Mucosa of descending colon (tissue), 3 donors: ENCODE results near the gene DES. TPM values are rescaled to one million over a fixed set of nuclear protein-coding genes. Genes with fewer than 3 reads are reported as not detected.
"Not testable (repeated sequence)": the region's sequence is repeated elsewhere in the genome, so short reads cannot be mapped to it uniquely, and the experiment has no call there.

Source experiments
- ATAC-seq: fragments of 200-7000 bp; cut with Tn5 transposase; one replicate; pipeline ENCODE4 v1.9.1; 2020; ENCODE audit warnings: mild to moderate bottlenecking, moderate library complexity
- DNase-seq, 3 donors: peaks; one replicate each; pipeline ENCODE4 v3.0.0-alpha.2; 2020
- H3K36me3 ChIP-seq: fragments of 200-600 bp; one replicate; pipeline ENCODE4 v1.8.0; 2021; ENCODE audit warnings: low read depth, mild to moderate bottlenecking
- H3K4me1 ChIP-seq: fragments of 200-600 bp; one replicate; pipeline ENCODE4 v1.8.0; 2021; ENCODE audit warnings: low read depth, mild to moderate bottlenecking
- H3K4me3 ChIP-seq: fragments of 200-600 bp; one replicate; pipeline ENCODE4 v1.8.0; 2021; ENCODE audit warnings: mild to moderate bottlenecking
- H3K9me3 ChIP-seq: fragments of 200-600 bp; one replicate; pipeline ENCODE4 v1.8.0; 2021; ENCODE audit warnings: mild to moderate bottlenecking
- CTCF ChIP-seq: fragments of 200-600 bp; IDR thresholded peaks from one replicate; pipeline ENCODE4 v1.8.0; 2022; ENCODE audit warnings: antibody characterized with exemption, mild to moderate bottlenecking
- intact Hi-C, 2 donors: fragments of 100-400 bp; cut with DNase I in 1 of 2; cut with micrococcal nuclease in 1 of 2; formaldehyde crosslinking; loops; one replicate each; pipeline versions ENCODE4 v1.11.0 to v1.11.1; 2022; cut with DNase I, micrococcal nuclease
- total RNA-seq, 3 donors: library from RNA; stranded (reverse); fragmentation: NEBNext Ultra II Directional in 2 of 3; extraction: Animal tissue kit (Norgen Biotek cat#: 25700) in 2 of 3; gene quantifications; one replicate each; pipeline versions ENCODE4 v1.2.1 to v1.2.4, GENCODE V29; 2021 to 2023
- donor health status: DM: no; HTN: no; CAD: no; lungs with moderate emphysema.
- donor health status: DM: no; HTN: no; CAD: no.
- donor health status: DM: no; HTN: yes; CAD: no.

Gene DES
- total RNA-seq, 3 donors from 2014 or later: 65.4 to 4,715 (median 359) TPM

DNA sequence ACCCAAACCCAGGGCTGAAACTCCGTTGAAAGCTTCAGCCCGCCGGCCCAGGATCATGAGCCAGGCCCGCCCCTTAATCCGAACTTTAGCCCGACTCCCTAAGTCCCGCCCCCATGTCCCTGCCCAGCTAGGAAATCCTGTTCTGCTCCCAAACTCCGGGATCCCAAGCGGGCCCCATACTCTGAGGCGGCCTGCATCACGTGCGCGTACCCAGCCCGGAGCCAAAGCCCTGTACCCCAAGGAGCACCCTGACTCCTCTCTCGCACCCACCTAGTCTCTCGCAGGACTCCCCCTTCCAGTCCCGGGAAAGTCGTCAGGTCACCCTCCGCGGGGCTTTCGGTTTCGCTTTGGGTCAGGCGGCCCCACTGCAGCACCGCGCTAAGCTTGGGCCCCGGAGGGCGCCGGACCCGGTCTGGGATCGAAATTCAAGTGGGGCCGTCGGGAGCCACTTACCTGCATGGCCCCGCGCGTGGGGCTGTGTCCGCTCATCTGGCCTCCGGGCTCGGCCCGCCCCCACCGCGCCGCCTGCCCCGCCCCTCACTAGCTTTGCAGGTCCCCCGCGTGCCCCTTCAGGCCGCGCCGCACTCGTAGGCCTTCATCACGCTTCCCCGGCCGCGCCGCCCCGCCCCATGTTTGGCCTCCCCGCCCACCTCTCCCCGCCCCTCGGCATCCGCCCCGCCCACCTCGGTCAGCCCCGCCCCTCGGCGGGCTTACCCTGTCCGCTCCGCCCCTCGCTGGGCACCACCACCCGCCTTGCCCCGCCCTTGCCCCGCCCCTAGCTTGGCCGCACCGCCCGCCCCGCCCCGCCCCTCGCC is 30.7 kb upstream of the DES start, which contains the start of gene DNPEP:
Gene DNPEP, minus strand, starts transcription at position 607 of the 815 bp plus-strand sequence. Its CDS starts 118 bp downstream, at position 489.
- ATAC-seq: peak; percentile 81
- H3K4me3 ChIP-seq: peak within 1 kb of the TSS; percentile 67

DNA sequence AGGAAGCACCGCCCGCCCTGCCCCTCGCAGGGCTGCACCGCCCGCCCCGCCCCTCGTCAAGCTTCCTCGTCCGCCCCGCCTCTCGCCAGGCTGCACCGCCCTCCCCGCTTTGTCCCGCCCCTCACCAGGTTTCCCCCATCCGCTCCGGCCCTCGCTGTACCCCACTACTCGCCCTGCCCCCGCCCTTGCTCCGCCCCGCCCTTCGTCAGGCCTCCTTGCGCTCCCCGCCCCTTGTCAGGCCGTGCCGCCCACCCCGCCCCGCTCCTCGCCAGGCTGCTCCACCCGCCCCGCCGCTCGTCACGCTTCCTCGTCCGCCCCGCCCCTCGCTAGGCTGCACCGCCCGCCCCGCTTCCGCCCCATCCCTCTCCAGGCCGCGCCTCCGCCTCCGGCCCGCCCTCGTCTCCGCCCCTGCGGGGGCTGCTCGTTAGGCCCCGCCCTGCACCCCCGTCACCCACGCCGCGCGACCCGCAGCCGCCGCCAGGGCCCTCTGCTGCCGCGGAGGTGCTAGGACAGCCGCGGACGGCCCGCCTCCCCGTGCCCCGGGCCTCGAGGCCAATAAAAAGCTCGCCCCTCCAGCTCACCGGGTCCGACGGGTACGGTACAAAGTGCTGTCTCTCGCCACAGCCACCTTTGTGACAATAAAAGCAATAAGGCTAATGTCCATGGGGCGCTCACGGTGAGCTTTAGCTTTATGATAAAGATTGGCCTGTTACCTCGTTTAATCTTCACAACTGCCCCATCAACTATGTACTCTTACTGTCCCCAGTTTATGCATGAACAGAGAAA is 29.9 kb upstream of the DES start:
- intact Hi-C loops: no loop called here
- H3K9me3 ChIP-seq: no peaks in the 10 kb centered on the region
- DNase-seq (peak; percentile 98 to 99 (median 99)), ATAC-seq (peak; percentile 84)
- peak; percentile 67 for TF ChIP-seq CTCF
- peaks cover 15% of the 10 kb centered on the region for H3K4me1 ChIP-seq
- H3K4me3 ChIP-seq: no peak overlapping the region
- peaks cover 8% of the 10 kb centered on the region for H3K36me3 ChIP-seq

More for the DNA sequence above, 30.7 kb upstream of the DES start, which contains the start of gene DNPEP:
- Histone ChIP-seq H3K36me3 (peaks cover 8% of the 10 kb centered on the region), H3K4me1 (peaks cover 15% of the 10 kb centered on the region), H3K9me3 (no peaks in the 10 kb centered on the region)
- DNase-seq: peak; percentile 94 to 98 (median 95)
- intact Hi-C loops: no loop called here
- TF ChIP-seq CTCF: no peak

- Histone ChIP-seq H3K36me3 (peaks cover 8% of the 10 kb centered on the region), H3K9me3 (no peaks in the 10 kb centered on the region), H3K4me3 (no peak overlapping the region), H3K4me1 (peaks cover 15% of the 10 kb centered on the region)
- no peak for TF ChIP-seq CTCF
- intact Hi-C loops: no loop called here
- DNase-seq (no peak), ATAC-seq (no peak)
These were observed 29.3 kb upstream of the DES start for GRCh38 chr2:219388907-219389156.

DNA sequence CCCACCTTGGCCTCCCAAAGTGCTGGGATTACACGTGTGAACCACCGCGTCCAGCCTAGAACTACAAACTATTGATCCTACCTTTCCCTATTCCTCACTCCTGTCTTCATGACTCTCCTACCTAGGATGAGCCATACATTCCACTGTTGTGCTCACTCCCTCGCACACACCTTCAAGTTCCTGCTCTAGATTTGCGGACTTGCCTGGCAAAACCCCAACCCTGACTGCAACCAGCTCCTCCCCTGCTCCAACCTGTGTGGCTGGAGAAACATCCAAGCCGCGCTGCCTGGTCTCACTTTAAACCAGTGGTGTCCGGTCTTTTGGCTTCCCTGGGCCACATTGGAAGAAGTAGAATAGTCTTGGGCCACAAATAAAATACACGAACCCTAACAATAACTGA is 25.4 kb upstream of the DES start:
- Histone ChIP-seq H3K36me3 (peaks cover 3% of the 10 kb centered on the region), H3K9me3 (no peaks in the 10 kb centered on the region), H3K4me1 (peaks cover 7% of the 10 kb centered on the region), H3K4me3 (no peak overlapping the region)
- DNase-seq: no peak
- ATAC-seq: no peak
- no peak for TF ChIP-seq CTCF
- intact Hi-C loops: no loop called here

DNA sequence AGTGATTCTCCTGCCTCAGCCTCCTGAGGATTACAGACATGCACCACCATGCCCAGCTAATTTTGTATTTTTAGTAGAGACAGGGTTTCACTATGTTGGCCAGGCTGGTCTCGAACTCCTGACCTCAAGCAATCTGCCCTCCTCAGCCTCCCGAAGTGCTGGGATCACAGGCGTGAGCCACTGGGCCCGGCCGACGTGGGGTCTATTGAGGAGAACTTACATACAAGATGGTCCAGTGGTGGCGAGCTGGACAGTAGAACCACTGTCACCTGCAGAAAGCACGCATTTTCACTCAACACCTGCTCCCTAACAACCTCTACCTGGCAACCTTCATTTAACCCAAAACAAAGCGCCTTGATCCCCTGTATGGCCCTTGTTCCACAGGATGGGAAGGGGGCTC is 23.1 kb upstream of the DES start:
- DNase-seq, intact Hi-C loops, H3K9me3 ChIP-seq, ATAC-seq, H3K36me3 ChIP-seq, H3K4me3 ChIP-seq: not testable (repeated sequence)
- H3K4me1 ChIP-seq: peaks cover 14% of the 10 kb centered on the region

DNA sequence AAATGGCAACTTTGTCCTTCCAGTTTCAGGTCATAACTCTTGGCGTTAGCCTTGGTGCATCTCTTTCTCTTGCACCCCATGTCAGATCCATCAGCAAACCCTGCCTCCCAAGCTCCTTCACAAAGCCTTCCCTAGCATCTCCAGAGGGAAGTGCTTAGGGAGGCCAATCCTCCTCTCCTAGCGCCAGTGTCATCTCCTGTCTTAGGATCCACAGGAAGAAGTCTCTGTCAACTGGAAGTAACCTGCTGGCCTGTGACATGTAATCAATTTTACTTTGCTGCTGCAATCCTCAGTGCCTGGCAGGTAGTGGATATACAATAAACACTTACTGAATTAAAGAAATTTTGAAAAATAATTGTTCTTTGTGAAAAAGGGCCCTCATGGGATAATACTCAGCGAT is 22.6 kb upstream of the DES start:
- H3K9me3 ChIP-seq: no peaks in the 10 kb centered on the region
- H3K36me3 ChIP-seq: no peaks in the 10 kb centered on the region
- intact Hi-C loops: no loop called here
- peaks cover 14% of the 10 kb centered on the region for H3K4me1 ChIP-seq
- no peak for DNase-seq
- ATAC-seq: no peak
- no peak for TF ChIP-seq CTCF
- H3K4me3 ChIP-seq: no peak overlapping the region
